BE2C (cell line): Measurements from ENCODE around the gene STAC2.

Source experiments
- DNase-seq: peaks from one replicate; pipeline ENCODE4 v3.0.0-alpha.2; 2020
- H3K27me3 ChIP-seq: fragments of 250-450 bp; sonication (Bioruptor Pico); 2 replicates; pipeline ENCODE4 v1.5.1; 2020; ENCODE audit warnings: mild to moderate bottlenecking
- H3K36me3 ChIP-seq: fragments of 250-450 bp; sonication (Bioruptor Pico); 2 replicates; pipeline ENCODE4 v1.5.1; 2020; ENCODE audit warnings: mild to moderate bottlenecking
- H3K4me1 ChIP-seq: fragments of 250-450 bp; sonication (Bioruptor Pico); 2 replicates; pipeline ENCODE4 v1.5.1; 2020
- H3K4me3 ChIP-seq: 2 replicates; pipeline ENCODE4 v1.5.1; 2011; ENCODE audit warnings: low read depth, low read length
- H3K9me3 ChIP-seq: fragments of 250-450 bp; sonication (Bioruptor Pico); 2 replicates; pipeline ENCODE4 v1.5.1; 2020
- TF ChIP-seq, protein P1 (sequence below): IDR thresholded peaks from 2 replicates; pipeline ENCODE4 v1.5.1; 2012; ENCODE audit warnings: mild to moderate bottlenecking, low read depth, low read length

STAC2 gene

DNA sequence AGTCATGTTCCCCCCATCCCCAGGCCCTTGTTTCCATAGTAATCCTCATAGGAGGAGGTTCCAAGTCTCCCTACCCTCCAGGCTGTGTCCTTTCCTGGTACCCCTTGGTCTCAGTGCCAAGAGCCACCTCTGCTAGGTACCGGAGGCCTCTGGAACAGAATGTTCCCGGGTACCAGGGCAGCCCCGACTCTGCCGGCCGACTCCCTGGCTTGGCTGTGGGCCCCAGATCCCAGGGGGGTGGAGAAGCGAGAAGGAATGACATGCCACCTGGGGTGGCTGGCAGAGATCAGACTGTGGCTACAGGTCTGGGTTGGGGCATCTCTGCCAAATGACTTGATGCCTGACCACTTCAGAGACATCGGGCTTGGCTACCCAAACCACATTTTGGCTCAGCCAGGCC, 3.6 kb downstream of the STAC2 start:
- H3K27me3 ChIP-seq: peaks cover 17% of the 10 kb centered on the region
- no peaks in the 10 kb centered on the region for H3K9me3 ChIP-seq
- H3K36me3 ChIP-seq: no peaks in the 10 kb centered on the region
- DNase-seq: no peak
- H3K4me3 ChIP-seq: no peak overlapping the region
- TF ChIP-seq, protein P1, sequence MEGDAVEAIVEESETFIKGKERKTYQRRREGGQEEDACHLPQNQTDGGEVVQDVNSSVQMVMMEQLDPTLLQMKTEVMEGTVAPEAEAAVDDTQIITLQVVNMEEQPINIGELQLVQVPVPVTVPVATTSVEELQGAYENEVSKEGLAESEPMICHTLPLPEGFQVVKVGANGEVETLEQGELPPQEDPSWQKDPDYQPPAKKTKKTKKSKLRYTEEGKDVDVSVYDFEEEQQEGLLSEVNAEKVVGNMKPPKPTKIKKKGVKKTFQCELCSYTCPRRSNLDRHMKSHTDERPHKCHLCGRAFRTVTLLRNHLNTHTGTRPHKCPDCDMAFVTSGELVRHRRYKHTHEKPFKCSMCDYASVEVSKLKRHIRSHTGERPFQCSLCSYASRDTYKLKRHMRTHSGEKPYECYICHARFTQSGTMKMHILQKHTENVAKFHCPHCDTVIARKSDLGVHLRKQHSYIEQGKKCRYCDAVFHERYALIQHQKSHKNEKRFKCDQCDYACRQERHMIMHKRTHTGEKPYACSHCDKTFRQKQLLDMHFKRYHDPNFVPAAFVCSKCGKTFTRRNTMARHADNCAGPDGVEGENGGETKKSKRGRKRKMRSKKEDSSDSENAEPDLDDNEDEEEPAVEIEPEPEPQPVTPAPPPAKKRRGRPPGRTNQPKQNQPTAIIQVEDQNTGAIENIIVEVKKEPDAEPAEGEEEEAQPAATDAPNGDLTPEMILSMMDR: no peak
- H3K4me1 ChIP-seq: no peaks in the 10 kb centered on the region; the same call in 1 of the 2 replicates

DNA sequence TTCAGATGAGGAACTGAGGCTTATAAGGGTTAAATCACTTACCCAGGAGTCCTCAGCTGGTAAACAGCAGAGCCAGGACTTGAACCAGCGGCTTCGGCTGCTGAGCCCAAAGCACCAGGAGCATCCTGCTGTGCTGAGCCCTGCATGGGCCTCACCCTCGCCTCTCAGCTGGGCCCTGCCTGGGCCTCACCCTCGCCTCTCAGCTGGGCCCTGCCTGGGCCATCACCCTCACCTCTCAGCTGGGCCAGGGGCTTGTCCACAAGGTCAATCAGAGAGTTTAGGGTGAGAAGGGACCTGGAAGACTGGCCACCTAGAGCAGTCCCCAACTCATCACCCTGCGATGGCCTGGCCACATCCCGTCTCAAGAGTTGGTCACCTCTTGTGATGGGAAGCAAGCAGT, 4.2 kb downstream of the STAC2 start:
- Histone ChIP-seq H3K4me3 (no peak overlapping the region), H3K27me3 (peaks cover 17% of the 10 kb centered on the region), H3K36me3 (no peaks in the 10 kb centered on the region), H3K4me1 (no peaks in the 10 kb centered on the region; the same call in 1 of the 2 replicates), H3K9me3 (no peaks in the 10 kb centered on the region)
- no peak for DNase-seq
- TF ChIP-seq, protein P1: no peak

DNA sequence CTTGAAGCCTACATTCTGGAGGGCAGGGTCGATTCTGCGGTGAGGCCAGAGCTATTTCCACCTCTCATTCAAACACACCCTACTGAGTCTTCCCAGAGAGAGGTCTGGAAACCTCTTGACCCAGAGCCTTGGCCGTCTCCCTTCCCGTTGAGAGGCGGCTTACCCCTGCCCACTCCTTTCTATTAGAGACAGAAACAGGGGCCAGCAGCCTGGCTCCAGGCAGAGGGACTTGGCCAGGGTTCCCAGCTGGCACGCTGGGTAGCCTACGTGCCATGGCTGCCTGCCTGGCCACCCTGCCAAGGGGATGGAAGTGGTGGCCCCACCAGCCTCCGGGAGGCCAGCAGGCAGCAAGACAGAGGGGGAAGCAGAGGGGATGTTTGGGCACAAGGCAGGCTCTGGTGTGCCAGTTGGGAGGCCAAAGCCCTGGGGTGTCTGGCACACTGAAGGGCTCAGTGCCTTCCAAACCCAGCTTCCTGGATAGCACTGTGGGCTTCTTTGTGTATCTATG, 6.0 kb downstream of the STAC2 start:
- H3K4me3 ChIP-seq: no peak overlapping the region
- no peaks in the 10 kb centered on the region for H3K4me1 ChIP-seq
- TF ChIP-seq, protein P1: no peak
- no peaks in the 10 kb centered on the region for H3K36me3 ChIP-seq
- H3K27me3 ChIP-seq: peaks cover 8% of the 10 kb centered on the region
- no peak for DNase-seq
- no peaks in the 10 kb centered on the region for H3K9me3 ChIP-seq

DNA sequence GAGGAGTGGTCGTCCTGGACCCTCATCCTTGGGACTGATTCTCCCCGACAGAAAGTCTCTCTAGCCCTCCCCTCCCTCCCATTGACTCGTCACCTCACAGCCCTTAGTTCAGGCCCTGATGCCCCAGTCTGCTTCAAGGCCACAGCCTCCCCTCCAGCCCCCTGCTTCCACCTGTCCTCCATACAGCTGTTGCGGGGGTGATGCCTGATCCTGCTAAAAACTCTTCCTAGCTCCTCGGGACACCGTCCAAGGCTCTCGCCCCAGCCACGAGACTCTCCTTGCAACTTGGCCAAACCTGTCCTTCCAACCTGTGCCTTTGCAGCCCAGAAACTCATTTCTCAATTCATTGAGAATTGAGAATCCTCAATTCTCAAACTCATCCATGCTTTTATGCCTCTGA, 6.8 kb downstream of the STAC2 start:
- Histone ChIP-seq H3K4me1 (no peaks in the 10 kb centered on the region), H3K27me3 (no peaks in the 10 kb centered on the region), H3K4me3 (no peak overlapping the region), H3K9me3 (no peaks in the 10 kb centered on the region), H3K36me3 (no peaks in the 10 kb centered on the region)
- TF ChIP-seq, protein P1: no peak
- no peak for DNase-seq

DNA sequence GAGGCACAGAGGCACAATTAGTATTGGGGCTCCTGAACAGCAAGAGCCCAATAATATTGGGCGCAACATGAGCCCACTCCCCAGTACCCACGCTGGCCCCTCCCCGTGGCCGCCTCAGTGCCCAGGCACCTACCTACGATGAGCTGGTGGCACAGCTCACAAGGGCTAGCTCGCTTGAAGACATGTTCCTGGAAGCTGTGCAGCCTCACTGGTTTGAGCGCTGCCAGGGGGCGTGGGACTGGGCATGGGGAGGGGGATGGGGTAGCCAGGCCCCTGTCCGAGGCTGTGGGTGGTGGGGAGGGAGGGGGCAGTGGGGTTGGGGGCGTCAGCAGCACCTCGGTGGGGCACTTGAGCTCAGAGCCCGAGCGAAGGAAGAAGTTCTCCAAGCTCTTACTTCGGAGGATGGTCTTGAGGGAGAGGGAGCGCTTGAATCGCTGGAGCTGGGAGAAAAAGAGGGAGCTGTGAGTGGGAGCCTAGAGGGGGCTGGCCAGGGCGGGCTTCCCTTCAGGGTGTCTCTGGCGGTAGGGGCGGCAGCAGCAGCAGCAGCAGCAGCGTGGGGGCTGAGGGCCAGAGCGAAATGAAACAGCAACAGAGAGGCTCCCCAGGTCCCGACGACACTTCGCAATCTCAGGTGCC, 7.9 kb downstream of the STAC2 start:
- Histone ChIP-seq H3K36me3 (no peaks in the 10 kb centered on the region), H3K4me3 (no peak overlapping the region), H3K4me1 (no peaks in the 10 kb centered on the region), H3K27me3 (no peaks in the 10 kb centered on the region), H3K9me3 (no peaks in the 10 kb centered on the region)
- TF ChIP-seq, protein P1: no peak
- no peak for DNase-seq

DNA sequence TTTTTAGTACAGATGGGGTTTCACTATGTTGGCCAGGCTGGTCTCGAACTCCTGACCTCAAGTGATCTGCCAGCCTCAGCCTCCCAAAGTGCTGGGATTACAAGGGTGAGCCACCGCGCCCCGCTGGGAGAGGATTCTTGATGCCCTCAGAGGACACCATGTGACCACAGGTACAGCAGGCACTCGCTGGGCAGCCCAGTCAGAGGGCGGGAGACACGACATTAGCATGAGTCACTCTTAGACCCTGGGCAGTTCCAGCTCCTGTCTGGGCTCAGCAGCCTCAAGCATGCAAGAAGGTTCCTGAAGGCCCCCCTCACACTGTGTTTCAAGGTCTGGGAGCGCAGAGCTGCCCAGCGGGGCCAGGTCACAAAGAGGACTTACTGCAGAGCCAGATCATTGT, 11.9 kb downstream of the STAC2 start:
- Histone ChIP-seq H3K4me3 (no peak overlapping the region), H3K36me3 (no peaks in the 10 kb centered on the region), H3K9me3 (no peaks in the 10 kb centered on the region), H3K27me3 (peaks cover 5% of the 10 kb centered on the region; the same call in 1 of the 2 replicates), H3K4me1 (peaks cover 6% of the 10 kb centered on the region)
- TF ChIP-seq, protein P1: no peak
- no peak for DNase-seq
